Measurements from ENCODE around the gene FAM83B. TPM values are rescaled to one million over a fixed set of nuclear protein-coding genes. Genes with fewer than 3 reads are reported as not detected.
A peak's percentile ranks its signal among the peaks of the same experiment; 100 is the strongest.

Gene FAM83B
- total RNA-seq, 4 donors from 2014 or later: 20.2 to 38.5 (median 36.6) TPM

DNA sequence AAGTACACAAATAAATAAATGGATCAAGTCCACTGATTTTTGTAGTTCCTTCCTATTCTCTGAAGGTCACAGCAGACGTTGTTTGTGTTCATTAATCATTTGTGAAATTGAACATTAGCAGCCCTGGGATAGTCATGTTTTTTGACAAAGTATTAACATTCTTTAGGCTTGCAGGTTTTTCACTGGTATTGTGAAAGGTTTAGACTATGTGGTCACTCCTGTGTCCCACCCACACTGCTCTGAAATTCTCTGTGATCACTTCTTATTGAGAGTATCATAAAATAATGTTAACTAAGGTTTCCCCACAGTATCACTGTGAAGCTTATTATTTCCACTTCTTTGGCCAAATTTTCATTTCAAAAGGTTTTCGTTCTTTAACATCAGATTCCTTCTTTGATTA is 3.5 kb downstream of the FAM83B start:
- H3K4me1 ChIP-seq: peaks cover 0 to 8% (median 0%) of the 10 kb centered on the region in 4 donors
- in situ Hi-C loops (cut with MboI; ENCODE audit: low pct_ligation_motif_present in 1 of 4, low pct_unique_long_range_greater_than_20kb in 1 of 4, low sequenced_read_pairs in 3 of 4) (no loop called here), intact Hi-C loops (cut with DNase I; ENCODE audit: low total_unique reads) (no loop called here)
- no peaks in the 10 kb centered on the region for H3K36me3 ChIP-seq
- no peak overlapping the region for H3K27ac ChIP-seq
- H3K27me3 ChIP-seq: peaks cover 14% of the 10 kb centered on the region
- no peak for DNase-seq
- H3K9me3 ChIP-seq: no peaks in the 10 kb centered on the region
- 54 to 55% methylated on average over 2 of the region's 2 CpGs for WGBS, 2 donors (ENCODE audit: low coverage in 1 of 2)
- H3K4me3 ChIP-seq: no peak overlapping the region
- no peak for TF ChIP-seq POLR2AphosphoS5 (IDR thresholded peaks at IDR 0.05)
- no peak for TF ChIP-seq EP300 (IDR thresholded peaks at IDR 0.05; ENCODE audit: low read depth)
- TF ChIP-seq, protein P1, sequence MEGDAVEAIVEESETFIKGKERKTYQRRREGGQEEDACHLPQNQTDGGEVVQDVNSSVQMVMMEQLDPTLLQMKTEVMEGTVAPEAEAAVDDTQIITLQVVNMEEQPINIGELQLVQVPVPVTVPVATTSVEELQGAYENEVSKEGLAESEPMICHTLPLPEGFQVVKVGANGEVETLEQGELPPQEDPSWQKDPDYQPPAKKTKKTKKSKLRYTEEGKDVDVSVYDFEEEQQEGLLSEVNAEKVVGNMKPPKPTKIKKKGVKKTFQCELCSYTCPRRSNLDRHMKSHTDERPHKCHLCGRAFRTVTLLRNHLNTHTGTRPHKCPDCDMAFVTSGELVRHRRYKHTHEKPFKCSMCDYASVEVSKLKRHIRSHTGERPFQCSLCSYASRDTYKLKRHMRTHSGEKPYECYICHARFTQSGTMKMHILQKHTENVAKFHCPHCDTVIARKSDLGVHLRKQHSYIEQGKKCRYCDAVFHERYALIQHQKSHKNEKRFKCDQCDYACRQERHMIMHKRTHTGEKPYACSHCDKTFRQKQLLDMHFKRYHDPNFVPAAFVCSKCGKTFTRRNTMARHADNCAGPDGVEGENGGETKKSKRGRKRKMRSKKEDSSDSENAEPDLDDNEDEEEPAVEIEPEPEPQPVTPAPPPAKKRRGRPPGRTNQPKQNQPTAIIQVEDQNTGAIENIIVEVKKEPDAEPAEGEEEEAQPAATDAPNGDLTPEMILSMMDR (IDR thresholded peaks at IDR 0.05): no peak
- no peak for TF ChIP-seq POLR2A (IDR thresholded peaks at IDR 0.05)

DNA sequence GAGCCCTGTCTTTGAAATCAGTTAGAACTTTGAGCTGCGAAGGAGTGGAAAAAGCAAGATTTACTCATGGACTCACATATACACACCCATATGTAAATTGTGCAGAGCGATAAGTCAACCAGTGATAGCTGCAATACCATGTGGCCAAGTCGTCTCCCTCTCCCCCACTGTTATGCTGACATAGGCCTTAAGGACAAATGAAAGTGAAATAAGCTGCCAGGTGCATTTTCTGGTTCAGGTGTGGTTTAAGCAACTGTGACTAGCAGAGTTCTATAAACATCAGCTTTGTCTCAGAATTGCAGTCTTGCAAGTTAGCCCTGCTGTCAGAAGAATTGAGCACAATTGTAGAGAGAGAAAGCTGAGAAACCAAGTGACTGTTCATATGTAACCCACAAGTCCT is 9.6 kb downstream of the FAM83B start:
- Histone ChIP-seq H3K36me3 (no peaks in the 10 kb centered on the region), H3K4me3 (peak overlapping the region in 1 of 4 donors; percentile 11), H3K27me3 (no peaks in the 10 kb centered on the region), H3K9me3 (no peaks in the 10 kb centered on the region), H3K4me1 (peaks cover 0 to 17% (median 6%) of the 10 kb centered on the region in 4 donors), H3K27ac (peak overlapping the region; percentile 50 to 73 (median 66))
- peak; percentile 62 for DNase-seq
- intact Hi-C loops (cut with DNase I; ENCODE audit: low total_unique reads): no loop called here
- 55% methylated on average over 3 of the region's 3 CpGs; no CpG with 5 or more reads in 1 of the 2 donors for WGBS, 2 donors (ENCODE audit: low coverage in 1 of 2)
- TF ChIP-seq POLR2AphosphoS5 (IDR thresholded peaks at IDR 0.05) (peak in 2 of 3 donors; percentile 16 to 50), EP300 (IDR thresholded peaks at IDR 0.05; ENCODE audit: low read depth) (no peak), POLR2A (IDR thresholded peaks at IDR 0.05) (no peak)
- TF ChIP-seq, protein P1 (IDR thresholded peaks at IDR 0.05): peak in 1 of 5 experiments; percentile 25
- in situ Hi-C loops (cut with MboI; ENCODE audit: low pct_ligation_motif_present in 1 of 4, low pct_unique_long_range_greater_than_20kb in 1 of 4, low sequenced_read_pairs in 3 of 4): no loop called here

DNA sequence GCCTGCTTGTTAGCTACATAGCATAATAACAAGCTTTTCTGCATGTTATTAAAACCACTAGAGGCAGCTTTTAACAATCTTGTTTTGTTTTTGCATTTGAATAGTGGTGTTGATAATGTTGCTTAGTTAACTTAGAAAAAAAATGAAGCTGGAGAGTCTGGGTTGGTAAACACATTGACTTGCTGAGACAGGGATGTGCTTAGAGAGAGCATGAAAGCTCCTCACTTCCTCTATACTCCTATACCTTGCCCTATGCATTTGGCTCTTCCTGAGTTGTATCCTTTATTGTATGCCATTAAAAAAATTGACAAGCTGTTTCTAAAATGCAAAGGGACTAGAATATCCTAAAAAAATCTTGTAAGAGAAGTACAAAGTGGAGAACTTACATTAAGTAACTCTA is 13.6 kb downstream of the FAM83B start:
- no peaks in the 10 kb centered on the region for H3K27me3 ChIP-seq
- no peak for DNase-seq
- intact Hi-C loops (cut with DNase I; ENCODE audit: low total_unique reads): no loop called here
- no peaks in the 10 kb centered on the region for H3K9me3 ChIP-seq
- peaks cover 0 to 34% (median 8%) of the 10 kb centered on the region in 4 donors for H3K4me1 ChIP-seq
- TF ChIP-seq, protein P1 (IDR thresholded peaks at IDR 0.05): no peak
- no peak for TF ChIP-seq POLR2AphosphoS5 (IDR thresholded peaks at IDR 0.05)
- no peak for TF ChIP-seq EP300 (IDR thresholded peaks at IDR 0.05; ENCODE audit: low read depth)
- no peak for TF ChIP-seq POLR2A (IDR thresholded peaks at IDR 0.05)
- H3K27ac ChIP-seq: peak overlapping the region in 1 of 4 donors; percentile 74
- in situ Hi-C loops (cut with MboI; ENCODE audit: low pct_ligation_motif_present in 1 of 4, low pct_unique_long_range_greater_than_20kb in 1 of 4, low sequenced_read_pairs in 3 of 4): no loop called here
- H3K36me3 ChIP-seq: no peaks in the 10 kb centered on the region
- no peak overlapping the region for H3K4me3 ChIP-seq

DNA sequence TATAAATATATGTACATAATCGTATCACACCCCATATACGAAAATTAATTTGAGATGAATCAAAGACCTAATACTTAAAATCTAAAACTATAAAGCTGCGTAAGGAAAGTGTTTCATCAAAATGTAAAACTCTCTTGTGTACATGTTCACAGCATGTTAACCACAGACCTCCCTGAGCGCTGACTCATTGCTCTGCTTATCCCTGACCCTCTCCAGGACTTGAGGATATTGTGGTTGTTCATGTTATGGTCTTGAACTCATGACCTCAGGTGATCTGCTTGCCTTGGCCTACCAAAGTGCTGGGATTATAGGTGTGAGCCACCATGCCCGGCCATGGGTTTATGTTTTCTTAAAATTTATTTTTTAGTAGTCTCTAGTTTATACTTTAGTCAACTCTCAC is 14.2 kb downstream of the FAM83B start:
- Histone ChIP-seq H3K36me3 (no peaks in the 10 kb centered on the region), H3K27ac (peak overlapping the region in 3 of 4 donors; percentile 59 to 75 (median 74))

More for the DNA sequence above, 14.2 kb downstream of the FAM83B start:
- no peak for DNase-seq
- in situ Hi-C loops (cut with MboI; ENCODE audit: low pct_ligation_motif_present in 1 of 4, low pct_unique_long_range_greater_than_20kb in 1 of 4, low sequenced_read_pairs in 3 of 4): no loop called here
- Histone ChIP-seq H3K4me3 (no peak overlapping the region), H3K9me3 (no peaks in the 10 kb centered on the region), H3K27me3 (no peaks in the 10 kb centered on the region), H3K4me1 (peaks cover 0 to 29% (median 8%) of the 10 kb centered on the region in 4 donors)
- WGBS, 2 donors (ENCODE audit: low coverage in 1 of 2): 60 to 83% methylated on average over 3 to 5 of the region's 5 CpGs
- intact Hi-C loops (cut with DNase I; ENCODE audit: low total_unique reads): no loop called here
- TF ChIP-seq POLR2A (IDR thresholded peaks at IDR 0.05) (no peak), POLR2AphosphoS5 (IDR thresholded peaks at IDR 0.05) (no peak), EP300 (IDR thresholded peaks at IDR 0.05; ENCODE audit: low read depth) (no peak)
- TF ChIP-seq, protein P1 (IDR thresholded peaks at IDR 0.05): no peak
